GM10266 (cell line): ENCODE measurements around the gene DEF6.
"Not testable (repeated sequence)": the region's sequence is repeated elsewhere in the genome, so short reads cannot be mapped to it uniquely, and the experiment has no call there.

ENCODE experiments used
- DNase-seq: peaks from one replicate; pipeline ENCODE4 v3.0.0; 2012; ENCODE audit errors: extremely low spot score
- TF ChIP-seq, protein P1 (sequence below): IDR thresholded peaks from 2 replicates; pipeline ENCODE4 v1.5.1; 2012; ENCODE audit warnings: mild to moderate bottlenecking, low read depth; ENCODE audit not compliant: control insufficient read depth, insufficient read depth; ENCODE audit errors: missing control alignments

DEF6 gene

DNA sequence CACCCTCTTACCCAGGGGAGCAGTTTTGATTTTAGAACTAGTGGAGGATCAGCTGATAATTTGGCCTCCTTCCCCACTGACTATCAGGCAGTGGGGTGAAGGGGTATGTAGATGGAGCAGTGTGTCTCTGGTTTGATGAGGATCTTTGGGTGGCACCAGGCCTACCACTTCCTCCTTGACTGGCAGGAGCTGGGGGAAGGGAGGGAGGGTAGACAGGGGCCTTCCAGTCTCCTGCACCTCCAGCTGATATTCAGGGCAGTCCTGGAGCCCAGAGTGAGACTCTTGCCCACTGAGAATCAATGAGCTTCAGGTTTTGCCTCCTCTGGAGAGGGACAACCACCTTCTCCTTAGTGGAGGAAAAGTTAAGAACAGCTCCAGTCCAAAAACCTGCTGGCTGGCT, 3.2 kb downstream of the DEF6 start:
- no peak for DNase-seq

DNA sequence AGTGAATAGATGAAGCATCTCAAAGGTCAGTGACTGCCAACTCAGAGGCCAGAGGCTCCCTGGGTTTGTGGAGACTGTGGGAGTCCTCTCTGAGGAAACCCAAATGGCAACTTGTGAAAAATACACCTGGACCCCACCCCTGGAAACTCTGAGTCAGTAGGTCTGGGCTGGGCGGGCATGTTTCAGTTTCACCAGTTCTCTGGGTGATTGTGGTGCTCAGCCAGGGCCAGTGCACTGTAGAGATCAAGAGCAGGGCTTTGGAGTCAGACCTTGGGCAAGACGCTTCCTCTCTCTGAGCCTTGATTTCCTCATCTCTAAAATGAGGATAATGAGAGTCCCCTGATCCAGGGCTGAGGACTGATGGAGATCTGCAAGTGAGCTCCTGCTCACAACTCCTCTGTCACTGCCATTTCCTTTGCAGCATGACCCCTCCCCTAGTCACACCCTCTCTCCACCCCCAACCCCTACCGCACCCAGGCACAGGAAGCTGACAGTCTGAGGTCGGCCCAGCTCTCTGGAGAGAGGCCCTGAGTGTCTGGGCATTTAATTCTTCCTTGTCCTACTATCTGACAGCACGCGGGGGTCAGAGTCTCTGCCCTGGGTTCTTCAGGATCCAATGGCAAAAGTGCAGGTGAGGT, 5.1 kb downstream of the DEF6 start:
- peak; percentile 83 for DNase-seq
- TF ChIP-seq, protein P1, sequence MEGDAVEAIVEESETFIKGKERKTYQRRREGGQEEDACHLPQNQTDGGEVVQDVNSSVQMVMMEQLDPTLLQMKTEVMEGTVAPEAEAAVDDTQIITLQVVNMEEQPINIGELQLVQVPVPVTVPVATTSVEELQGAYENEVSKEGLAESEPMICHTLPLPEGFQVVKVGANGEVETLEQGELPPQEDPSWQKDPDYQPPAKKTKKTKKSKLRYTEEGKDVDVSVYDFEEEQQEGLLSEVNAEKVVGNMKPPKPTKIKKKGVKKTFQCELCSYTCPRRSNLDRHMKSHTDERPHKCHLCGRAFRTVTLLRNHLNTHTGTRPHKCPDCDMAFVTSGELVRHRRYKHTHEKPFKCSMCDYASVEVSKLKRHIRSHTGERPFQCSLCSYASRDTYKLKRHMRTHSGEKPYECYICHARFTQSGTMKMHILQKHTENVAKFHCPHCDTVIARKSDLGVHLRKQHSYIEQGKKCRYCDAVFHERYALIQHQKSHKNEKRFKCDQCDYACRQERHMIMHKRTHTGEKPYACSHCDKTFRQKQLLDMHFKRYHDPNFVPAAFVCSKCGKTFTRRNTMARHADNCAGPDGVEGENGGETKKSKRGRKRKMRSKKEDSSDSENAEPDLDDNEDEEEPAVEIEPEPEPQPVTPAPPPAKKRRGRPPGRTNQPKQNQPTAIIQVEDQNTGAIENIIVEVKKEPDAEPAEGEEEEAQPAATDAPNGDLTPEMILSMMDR, result no peak

More for the DNA sequence above, 3.2 kb downstream of the DEF6 start:
- TF ChIP-seq, protein P1, result no peak

DNA sequence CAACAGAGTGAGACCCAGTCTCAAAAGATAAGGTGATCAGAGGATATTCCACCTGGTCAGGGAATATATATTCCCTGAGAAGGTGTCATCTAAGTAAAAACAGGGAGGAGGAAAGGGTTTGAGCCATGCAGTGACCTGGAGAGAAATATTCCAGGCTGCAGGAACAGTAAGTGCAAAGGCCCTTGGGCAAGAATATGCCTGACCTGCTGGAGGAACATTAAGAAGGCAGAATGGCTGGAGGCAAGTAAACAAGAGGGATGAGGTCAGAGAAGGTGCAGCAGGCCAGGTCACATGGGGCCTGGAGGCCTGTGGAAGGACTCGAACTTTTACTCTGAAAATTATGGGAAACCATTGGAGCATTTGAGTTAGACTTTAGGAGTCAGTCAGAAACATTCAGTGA, 6.7 kb downstream of the DEF6 start:
- no peak for DNase-seq

DNA sequence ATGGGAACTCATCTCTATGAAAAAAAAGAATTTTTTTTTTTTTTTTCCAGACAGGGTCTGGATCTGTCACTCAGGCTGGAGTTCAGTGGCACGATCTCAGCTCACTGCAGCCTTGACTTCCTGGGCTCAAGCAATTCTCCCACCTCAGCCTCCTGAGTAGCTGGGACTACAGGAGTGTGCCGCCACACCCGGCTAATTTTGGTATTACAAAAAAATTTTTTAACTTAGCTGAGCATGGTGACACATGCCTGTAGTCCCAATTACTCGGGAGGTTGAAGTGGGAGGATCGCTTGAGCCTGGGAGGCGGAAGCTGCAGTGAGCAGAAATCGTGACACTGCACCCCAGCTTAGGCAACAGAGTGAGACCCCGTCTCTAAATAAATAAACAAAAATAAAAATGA, 7.5 kb downstream of the DEF6 start:
- DNase-seq, result no peak
- TF ChIP-seq, protein P1, result no peak

More for the DNA sequence above, 6.7 kb downstream of the DEF6 start:
- TF ChIP-seq, protein P1, result no peak

DNA sequence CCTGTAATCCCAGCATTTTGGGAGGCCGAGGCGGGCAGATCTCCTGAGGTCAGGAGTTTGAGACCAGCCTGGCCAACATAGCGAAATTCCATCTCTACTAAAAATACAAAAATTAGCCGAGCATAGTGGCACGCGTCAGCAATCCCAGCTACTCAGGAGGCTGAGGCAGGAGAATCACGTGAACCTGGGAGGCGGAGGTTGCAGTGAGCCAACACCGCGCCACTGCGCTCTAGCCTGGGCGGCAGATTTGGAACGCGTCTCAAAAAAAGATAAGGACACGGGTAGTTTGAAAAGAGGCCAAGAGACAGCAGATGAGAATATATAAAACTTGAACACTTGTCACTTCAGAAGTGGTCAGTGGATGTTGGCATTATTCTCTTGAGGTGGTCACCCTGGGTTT, 9.5 kb downstream of the DEF6 start:
- DNase-seq, result not testable (repeated sequence)

DNA sequence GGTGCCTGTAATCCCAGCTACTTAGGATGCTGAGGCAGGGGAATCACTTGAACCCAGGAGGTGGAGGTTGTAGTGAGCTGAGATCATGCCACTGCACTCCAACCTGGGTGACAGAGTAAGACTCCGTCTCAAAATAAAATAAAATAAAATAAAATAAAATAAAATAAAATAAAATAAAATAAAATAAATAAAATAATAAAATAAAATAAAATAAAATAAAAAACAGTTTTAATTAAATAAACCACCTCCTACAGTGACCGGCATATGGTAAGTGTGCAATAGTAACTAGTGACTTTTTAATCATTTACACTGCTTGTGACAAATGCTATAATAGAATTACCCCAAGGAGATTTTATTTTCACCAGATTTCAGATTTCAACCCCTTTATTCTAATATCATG, 10.9 kb downstream of the DEF6 start:
- not testable (repeated sequence) for DNase-seq

DNA sequence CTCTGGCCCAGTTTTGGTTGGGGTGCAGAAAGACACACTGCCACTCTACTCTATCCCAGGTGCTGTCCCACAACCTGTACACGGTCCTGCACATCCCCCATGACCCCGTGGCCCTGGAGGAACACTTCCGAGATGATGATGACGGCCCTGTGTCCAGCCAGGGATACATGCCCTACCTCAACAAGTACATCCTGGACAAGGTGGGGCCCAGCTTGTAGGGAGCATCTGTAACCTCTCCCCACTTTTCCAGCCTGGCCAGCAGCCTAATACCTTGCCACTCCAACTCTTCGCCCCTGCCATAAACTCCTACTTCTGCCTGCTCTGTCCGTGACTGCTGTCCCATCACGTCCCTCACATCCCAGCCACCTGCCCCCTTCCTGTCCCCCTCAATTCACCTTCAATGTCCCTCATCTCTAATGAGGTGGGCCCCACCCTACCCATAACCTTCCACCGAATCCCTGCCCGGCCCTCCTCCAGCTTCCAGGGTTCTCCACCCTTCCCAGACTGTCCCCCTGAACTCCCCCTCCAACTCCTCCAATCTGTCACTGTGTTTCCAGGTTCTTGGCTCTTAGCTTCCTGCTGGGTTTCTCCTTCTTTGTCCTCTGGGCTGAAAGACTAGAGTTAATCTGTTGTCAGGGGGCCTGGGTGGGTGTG, 12.1 kb downstream of the DEF6 start:
- DNase-seq, result no peak
- TF ChIP-seq, protein P1, result no peak

DNA sequence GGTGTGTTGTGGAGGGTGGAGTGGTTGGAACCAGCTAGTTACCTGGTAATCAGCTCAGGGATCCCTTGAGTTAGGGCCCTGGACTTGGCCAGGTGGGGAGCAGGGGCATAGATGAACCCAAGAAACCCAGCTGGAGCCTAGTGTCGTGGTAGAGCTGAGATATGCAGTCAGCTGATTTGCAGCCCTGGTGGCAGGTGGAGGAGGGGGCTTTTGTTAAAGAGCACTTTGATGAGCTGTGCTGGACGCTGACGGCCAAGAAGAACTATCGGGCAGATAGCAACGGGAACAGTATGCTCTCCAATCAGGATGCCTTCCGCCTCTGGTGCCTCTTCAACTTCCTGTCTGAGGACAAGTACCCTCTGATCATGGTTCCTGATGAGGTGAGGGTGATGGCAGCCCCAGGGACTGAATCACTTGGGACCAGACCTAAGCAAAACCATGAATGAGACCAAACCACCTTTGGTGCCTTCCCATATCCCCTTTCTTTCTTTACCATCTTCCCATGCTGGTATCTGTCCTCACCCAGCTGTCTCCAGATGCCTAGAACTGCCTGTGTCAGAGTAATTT, 12.7 kb downstream of the DEF6 start:
- TF ChIP-seq, protein P1, result no peak
- DNase-seq, result no peak
